Mucosa of descending colon (tissue), 3 donors: ENCODE measurements around the gene ZFAND3. TPM values are rescaled to one million over a fixed set of nuclear protein-coding genes. Genes with fewer than 3 reads are reported as not detected.

Source experiments
- ATAC-seq: fragments of 200-7000 bp; cut with Tn5 transposase; one replicate; pipeline ENCODE4 v1.9.1; 2020; ENCODE audit warnings: mild to moderate bottlenecking, moderate library complexity
- DNase-seq, 3 donors: peaks; one replicate each; pipeline ENCODE4 v3.0.0-alpha.2; 2020
- H3K36me3 ChIP-seq: fragments of 200-600 bp; one replicate; pipeline ENCODE4 v1.8.0; 2021; ENCODE audit warnings: low read depth, mild to moderate bottlenecking
- H3K4me1 ChIP-seq: fragments of 200-600 bp; one replicate; pipeline ENCODE4 v1.8.0; 2021; ENCODE audit warnings: low read depth, mild to moderate bottlenecking
- H3K4me3 ChIP-seq: fragments of 200-600 bp; one replicate; pipeline ENCODE4 v1.8.0; 2021; ENCODE audit warnings: mild to moderate bottlenecking
- H3K9me3 ChIP-seq: fragments of 200-600 bp; one replicate; pipeline ENCODE4 v1.8.0; 2021; ENCODE audit warnings: mild to moderate bottlenecking
- CTCF ChIP-seq: fragments of 200-600 bp; IDR thresholded peaks from one replicate; pipeline ENCODE4 v1.8.0; 2022; ENCODE audit warnings: antibody characterized with exemption, mild to moderate bottlenecking
- intact Hi-C, 2 donors: fragments of 100-400 bp; cut with DNase I in 1 of 2; cut with micrococcal nuclease in 1 of 2; formaldehyde crosslinking; loops; one replicate each; pipeline versions ENCODE4 v1.11.0 to v1.11.1; 2022; cut with DNase I, micrococcal nuclease
- total RNA-seq, 3 donors: library from RNA; stranded (reverse); fragmentation: NEBNext Ultra II Directional in 2 of 3; extraction: Animal tissue kit (Norgen Biotek cat#: 25700) in 2 of 3; gene quantifications; one replicate each; pipeline versions ENCODE4 v1.2.1 to v1.2.4, GENCODE V29; 2021 to 2023
- donor health status: DM: no; HTN: no; CAD: no; lungs with moderate emphysema.
- donor health status: DM: no; HTN: no; CAD: no.
- donor health status: DM: no; HTN: yes; CAD: no.

The ZFAND3 gene
- total RNA-seq, 3 donors from 2014 or later, result 63.9 to 84.0 (median 82.2) TPM

GRCh38 chr6:37785002-37785662, 34.4 kb upstream of the ZFAND3 start:
- Histone ChIP-seq H3K4me1 (peaks cover 8% of the 10 kb centered on the region), H3K9me3 (no peaks in the 10 kb centered on the region), H3K36me3 (no peaks in the 10 kb centered on the region), H3K4me3 (no peak overlapping the region)
- ATAC-seq (no peak), DNase-seq (no peak)
- intact Hi-C loops, result no loop called here
- no peak for TF ChIP-seq CTCF

- no peak for TF ChIP-seq CTCF
- ATAC-seq (no peak), DNase-seq (no peak)
- intact Hi-C loops, result no loop called here
- no peak overlapping the region for H3K4me3 ChIP-seq
- no peaks in the 10 kb centered on the region for H3K9me3 ChIP-seq
- H3K36me3 ChIP-seq, result no peaks in the 10 kb centered on the region
- peaks cover 8% of the 10 kb centered on the region for H3K4me1 ChIP-seq
These were observed 33.8 kb upstream of the ZFAND3 start for GRCh38 chr6:37785663-37786270.

GRCh38 chr6:37787216-37787615, 32.3 kb upstream of the ZFAND3 start:
- Histone ChIP-seq H3K9me3 (no peaks in the 10 kb centered on the region), H3K4me3 (no peak overlapping the region), H3K36me3 (no peaks in the 10 kb centered on the region), H3K4me1 (peaks cover 13% of the 10 kb centered on the region)
- DNase-seq, result no peak
- TF ChIP-seq CTCF, result no peak
- ATAC-seq, result no peak
- intact Hi-C loops, result no loop called here

GRCh38 chr6:37788259-37788658, 31.3 kb upstream of the ZFAND3 start:
- Histone ChIP-seq H3K4me3 (no peak overlapping the region), H3K4me1 (peaks cover 13% of the 10 kb centered on the region), H3K36me3 (no peaks in the 10 kb centered on the region), H3K9me3 (no peaks in the 10 kb centered on the region)
- intact Hi-C loops, result no loop called here
- ATAC-seq (no peak), DNase-seq (no peak)
- TF ChIP-seq CTCF, result no peak

GRCh38 chr6:37791156-37791919, 28.2 kb upstream of the ZFAND3 start:
- DNase-seq, result peak; percentile 90 to 93 (median 91)
- peaks cover 4% of the 10 kb centered on the region for H3K4me1 ChIP-seq
- intact Hi-C loops, result no loop called here
- TF ChIP-seq CTCF, result peak; percentile 90
- no peaks in the 10 kb centered on the region for H3K36me3 ChIP-seq
- H3K9me3 ChIP-seq, result no peaks in the 10 kb centered on the region
- peak; percentile 100 for ATAC-seq
- no peak overlapping the region for H3K4me3 ChIP-seq
